ENCODE data around the gene MED29.
"Not testable (repeated sequence)": the region's sequence is repeated elsewhere in the genome, so short reads cannot be mapped to it uniquely, and the experiment has no call there.

The MED29 gene

GRCh38 chr19:39372047-39372802 is 19.0 kb upstream of the MED29 start:
- DNase-seq, result no peak

DNA sequence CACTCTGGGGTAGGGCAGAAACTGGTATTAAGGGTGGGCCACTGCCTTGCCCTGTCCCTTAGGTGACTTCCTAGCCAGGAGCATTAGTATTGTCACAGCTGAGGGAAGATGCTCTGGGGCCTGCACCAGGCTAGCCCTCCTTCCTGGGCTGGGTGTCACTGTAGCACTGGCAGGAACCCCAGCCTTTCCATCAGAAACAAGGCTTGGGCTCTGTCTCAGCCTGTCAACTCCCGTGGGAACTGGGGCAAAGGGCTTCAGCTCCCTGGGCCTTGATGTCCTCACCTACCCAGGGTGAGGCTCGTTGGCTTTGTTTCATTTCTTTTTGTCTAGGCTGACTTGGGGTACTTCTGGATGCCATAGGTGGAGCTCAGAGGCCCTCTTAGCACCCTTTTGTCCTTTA is 18.2 kb upstream of the MED29 start:
- DNase-seq, result no peak

- DNase-seq, result no peak
Measured at GRCh38 chr19:39375929-39376328, 15.2 kb upstream of the MED29 start.

- no peak for DNase-seq
Measured at GRCh38 chr19:39377373-39378362, 13.5 kb upstream of the MED29 start.

DNA sequence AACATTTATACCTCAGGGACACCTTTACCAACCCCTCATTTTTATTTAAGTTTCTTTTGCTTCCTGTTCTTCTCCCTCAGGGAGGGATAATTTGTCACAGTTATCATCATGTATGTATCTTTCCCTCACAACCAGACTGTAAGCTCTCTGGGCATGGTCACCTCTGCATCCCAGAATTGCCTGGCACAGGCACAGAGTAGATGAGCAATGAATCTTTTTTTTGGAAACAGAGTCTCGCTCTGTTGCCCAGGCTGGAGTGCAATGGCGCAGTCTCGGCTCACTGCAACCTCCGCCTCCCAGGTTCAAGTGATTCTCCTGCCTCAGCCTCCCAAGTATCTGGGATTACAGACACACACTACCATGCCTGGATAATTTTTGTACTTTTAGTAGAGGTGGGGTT is 11.8 kb upstream of the MED29 start:
- not testable (repeated sequence) for DNase-seq

GRCh38 chr19:39379865-39380396 is 11.2 kb upstream of the MED29 start:
- no peak for DNase-seq

DNA sequence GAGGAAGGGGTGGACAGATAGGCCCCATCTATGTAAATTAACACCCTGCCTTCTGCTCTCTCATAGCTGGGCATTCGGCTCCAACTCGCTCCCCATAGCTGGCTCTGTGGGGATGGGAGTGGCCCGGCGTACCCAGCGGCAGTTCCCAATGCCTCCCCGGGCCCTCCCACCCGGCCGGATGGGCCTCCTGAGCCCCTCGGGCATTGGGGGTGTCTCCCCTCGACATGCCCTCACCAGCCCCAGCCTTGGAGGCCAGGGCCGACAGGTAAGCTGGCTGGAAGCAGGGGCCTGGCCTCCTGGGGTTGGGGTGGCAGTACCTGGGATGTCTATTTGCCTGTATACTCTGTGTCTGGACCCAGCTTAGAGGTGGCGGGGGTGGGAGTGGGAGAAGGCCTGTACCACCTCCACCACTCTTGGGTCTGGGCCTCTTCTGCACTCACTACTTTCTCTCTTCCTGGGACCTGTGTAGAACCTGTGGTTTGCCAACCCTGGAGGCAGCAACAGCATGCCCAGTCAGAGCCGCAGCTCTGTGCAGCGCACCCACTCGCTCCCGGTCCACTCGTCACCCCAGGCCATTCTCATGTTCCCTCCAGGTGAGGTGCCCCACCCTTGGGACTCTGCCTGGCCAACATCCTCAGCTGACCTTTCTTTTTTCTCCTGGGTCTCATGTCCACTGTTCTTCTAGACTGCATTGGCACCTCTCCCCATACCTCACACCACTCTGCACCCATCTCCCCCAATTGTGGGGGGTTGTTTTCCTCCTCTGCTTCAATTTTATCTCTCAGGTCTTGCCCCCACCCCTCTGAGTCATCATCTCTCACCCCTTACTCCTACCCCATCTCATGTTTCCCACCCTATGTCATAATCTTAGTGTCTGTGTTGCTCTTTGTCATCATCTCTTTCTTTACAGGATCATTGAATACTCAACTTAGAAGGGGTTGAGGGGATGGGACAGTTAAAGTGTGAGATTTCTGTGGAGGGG is 10.4 kb upstream of the MED29 start:
- DNase-seq, result no peak

DNA sequence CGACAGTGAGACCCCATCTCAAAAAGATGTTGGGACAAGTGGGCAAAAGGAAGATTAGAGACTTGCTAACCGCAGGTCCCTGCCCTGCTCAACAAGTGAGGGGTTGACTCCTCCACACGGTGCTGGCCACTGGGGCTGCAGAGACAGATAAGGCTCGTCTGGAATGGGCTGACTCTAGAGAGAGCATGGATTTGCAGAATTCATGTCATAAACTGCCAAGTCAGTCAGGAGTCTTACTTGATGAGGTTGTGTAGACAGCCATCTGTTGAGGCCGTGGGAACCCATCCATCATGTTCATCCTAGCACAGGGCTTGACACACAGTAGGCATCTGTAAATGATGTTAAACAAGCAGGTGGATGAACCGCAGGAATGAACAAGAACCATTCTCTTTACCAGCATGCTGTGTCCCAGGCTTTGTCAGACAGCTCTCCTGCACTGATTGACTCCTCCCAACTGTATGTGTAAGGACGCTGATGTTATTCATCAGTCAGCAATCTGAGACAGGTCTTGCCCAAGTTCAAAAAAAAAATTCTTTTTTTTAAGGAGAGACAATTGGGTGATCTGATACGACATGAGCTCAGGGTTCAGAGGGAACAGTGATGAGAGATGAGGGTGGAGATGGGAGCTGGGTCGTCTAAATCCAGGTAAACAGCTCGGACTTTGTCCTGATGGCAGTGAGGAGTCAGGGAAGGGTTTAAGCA is 9.1 kb upstream of the MED29 start:
- no peak for DNase-seq

- no peak for DNase-seq
Measured at GRCh38 chr19:39382991-39383828, 8.0 kb upstream of the MED29 start.

DNA sequence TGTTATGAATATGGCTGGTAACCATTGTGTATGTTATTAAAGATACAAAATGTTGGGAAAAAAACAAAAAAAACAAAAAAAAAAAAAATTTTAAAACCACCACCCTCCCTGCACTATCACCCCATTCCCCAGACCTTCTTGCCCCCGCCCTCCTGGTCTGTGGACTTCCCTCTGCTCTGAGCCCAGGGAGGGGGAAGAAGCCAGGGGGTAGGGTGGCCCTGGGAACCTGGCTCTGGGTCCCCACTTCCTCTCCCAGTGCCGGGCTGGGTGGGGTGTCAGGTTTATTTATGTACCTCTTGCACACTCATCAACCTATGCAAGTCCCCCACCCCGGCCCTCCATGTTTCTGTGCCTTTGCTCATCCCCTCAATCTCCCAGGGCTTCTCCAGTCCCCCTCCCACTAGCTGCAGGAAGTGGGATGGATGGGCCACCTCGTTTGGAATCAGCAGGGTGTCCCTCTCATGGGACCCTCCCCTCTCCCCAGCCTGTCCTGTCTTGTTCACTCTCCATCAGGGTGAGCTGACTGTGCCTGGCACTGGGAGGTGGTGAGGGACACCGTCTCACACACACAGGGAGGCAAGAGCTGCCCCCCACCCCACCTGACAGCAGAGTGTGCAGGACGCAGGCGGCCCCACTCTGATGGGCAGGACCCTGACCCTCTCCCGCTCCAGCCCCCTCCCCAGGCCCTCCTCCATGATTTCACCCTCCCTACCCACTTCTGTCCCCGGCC is 6.2 kb upstream of the MED29 start:
- DNase-seq, result no peak

DNA sequence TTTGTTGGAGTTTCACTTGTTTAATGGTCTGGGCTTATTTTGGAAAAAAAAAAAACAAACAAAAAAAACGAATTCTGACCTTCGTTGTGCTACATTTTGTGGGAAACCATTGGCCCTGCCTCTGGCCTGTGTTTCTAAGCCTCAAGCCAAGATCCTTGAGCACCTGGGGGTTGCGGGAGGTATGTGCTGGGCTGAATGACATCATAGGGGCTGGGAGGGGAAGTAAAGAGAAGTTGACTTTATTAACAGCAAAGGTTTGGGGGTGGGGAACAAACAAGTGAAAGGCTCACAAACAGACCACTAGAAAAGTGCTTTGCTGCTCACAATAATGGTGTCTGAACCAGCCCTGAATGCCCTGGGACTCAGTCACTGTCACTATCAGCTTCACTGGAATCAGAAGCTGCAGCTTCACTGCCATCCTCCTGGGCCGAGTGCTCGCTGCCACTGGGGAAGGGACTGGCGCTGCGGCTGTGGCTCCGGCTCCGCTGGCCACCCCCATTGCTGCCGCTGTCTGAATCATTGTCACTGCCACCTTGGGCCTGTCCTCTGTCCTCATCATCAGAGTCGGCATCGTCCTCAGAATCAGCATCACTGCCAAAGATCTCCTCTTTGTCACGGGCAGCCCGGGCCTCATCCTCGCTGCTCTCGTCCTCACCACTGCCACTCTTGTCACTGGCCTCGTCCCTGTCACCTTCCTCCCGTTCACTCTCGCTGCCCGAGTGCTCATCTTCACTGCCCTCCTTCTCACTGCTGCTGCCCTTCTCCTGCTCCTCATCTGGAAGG is 5.4 kb upstream of the MED29 start:
- no peak for DNase-seq

DNA sequence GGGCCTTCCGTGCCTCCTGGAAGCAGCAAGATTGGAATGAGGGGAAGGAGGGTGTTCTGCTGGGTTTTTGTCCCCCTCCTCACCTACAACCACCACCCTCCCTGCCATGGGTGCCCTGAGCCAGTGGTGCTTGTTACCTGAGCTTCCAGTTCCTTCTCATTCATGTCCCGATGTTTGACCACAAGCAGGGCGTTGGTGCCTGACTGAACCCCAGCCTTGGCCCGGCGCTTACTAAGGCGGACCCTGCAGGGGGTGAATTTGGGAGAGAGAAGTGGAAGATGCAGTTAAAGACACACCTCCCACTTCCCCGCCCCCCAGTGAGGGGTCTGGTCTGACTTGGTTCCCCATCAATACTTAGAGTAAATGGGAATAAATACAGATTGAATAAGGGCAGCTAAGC is 4.6 kb upstream of the MED29 start:
- DNase-seq, result no peak

- no peak for DNase-seq
Measured at GRCh38 chr19:39388657-39389056, 2.5 kb upstream of the MED29 start.

- DNase-seq, result no peak
Measured at GRCh38 chr19:39389631-39390414, 1.4 kb upstream of the MED29 start.

DNA sequence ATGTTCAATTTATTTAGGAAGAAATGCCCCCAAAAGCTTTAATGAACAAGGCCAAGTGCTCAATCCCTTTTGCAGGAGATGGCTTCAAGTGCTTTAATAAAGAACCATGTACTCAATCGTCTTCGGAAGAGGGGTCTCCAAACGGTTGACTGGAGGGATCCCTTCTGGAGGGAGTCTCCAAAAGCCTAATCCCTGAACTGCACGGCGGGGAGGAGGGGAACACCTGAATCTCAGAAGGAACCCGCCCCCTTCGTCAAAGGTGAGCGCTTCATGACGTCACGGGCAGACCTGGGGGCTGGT is 777 bp upstream of the MED29 start:
- peak; percentile 83 to 86 for DNase-seq

- DNase-seq, result peak; percentile 90 to 96
Measured at GRCh38 chr19:39397360-39398296, 6.5 kb downstream of the MED29 start.

DNA sequence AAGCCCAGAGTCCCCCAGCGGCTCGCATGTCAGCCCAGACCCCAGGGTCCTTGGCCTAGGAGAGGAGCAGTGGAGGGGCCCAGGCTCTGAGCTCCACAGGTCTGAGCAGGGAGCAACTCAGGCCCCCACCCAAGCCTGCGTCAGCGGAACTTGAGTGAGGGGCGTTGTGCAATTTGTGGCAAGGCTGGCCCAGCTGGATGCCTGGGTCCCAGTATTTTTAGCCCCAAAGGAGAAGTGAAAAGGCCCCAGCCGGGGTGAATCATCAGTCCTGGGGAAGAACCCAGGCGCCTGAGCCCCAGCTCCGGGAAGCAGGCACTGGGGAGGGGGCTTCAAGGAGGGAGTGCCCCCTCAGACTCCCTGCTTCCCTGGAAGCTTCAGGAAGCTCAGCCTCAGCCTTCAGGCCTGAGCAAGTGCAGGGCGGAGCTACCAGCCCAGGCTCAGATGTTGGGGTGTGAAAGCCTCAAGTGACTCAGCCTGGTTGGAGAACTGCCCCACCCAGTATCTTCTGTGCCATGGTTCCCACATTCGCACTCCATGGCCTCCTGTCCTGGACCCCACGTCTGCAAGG is 7.2 kb downstream of the MED29 start:
- DNase-seq, result peak; percentile 47 to 59

Measured in activated CD4-positive, alpha-beta T cell treated with anti-CD3 and anti-CD28 coated beads for 4 hours (primary cell).